Glomerular endothelial cell (primary cell): ENCODE measurements around the gene PRKRA. TPM values are rescaled to one million over a fixed set of nuclear protein-coding genes. Genes with fewer than 3 reads are reported as not detected.

Experiments
- total RNA-seq: library from RNA; depleted of rRNA; stranded (reverse); fragments of >200 nt; gene quantifications from 2 replicates; pipeline ENCODE4 v1.2.3, GENCODE V29; 2015

Gene PRKRA
- total RNA-seq, 1 donor from 2014 or later = 35.5 TPM

Other genes with a start within 250 kb of the PRKRA start
- 0.15 and 3.4 TPM in 2 replicates for gene PJVK, start 203 bp upstream of the PRKRA start, total RNA-seq
- gene FKBP7, start 27.4 kb upstream of the PRKRA start, total RNA-seq = 16.8 and 26.2 TPM in 2 replicates
- gene PLEKHA3, start 29.3 kb upstream of the PRKRA start, total RNA-seq = 4.5 and 8.4 TPM in 2 replicates